GM21515 (cell line): ENCODE results near the gene RNF130.
"Not testable (repeated sequence)": the region's sequence is repeated elsewhere in the genome, so short reads cannot be mapped to it uniquely, and the experiment has no call there.

Source experiments
- ATAC-seq: cut with Tn5 transposase; IDR thresholded peaks from one replicate; pipeline ENCODE4 v1.9.1; 2021; ENCODE audit not compliant: unreplicated experiment

Gene RNF130

GRCh38 chr5:180026320-180026719, 45.2 kb downstream of the RNF130 start:
- no peak for ATAC-seq

- ATAC-seq: no peak
These were observed 49.7 kb downstream of the RNF130 start for GRCh38 chr5:180021900-180022299.

- ATAC-seq: no peak
These were observed 51.4 kb downstream of the RNF130 start for GRCh38 chr5:180020176-180020575.

GRCh38 chr5:180018347-180019060, 53.1 kb downstream of the RNF130 start:
- ATAC-seq: no peak

- ATAC-seq: not testable (repeated sequence)
These were observed 56.0 kb downstream of the RNF130 start for GRCh38 chr5:180015523-180015922.

- no peak for ATAC-seq
These were observed 57.9 kb downstream of the RNF130 start for GRCh38 chr5:180013678-180014077.

- ATAC-seq: no peak
These were observed 59.2 kb downstream of the RNF130 start for GRCh38 chr5:180012316-180012715.

GRCh38 chr5:180010636-180011035, 60.9 kb downstream of the RNF130 start:
- no peak for ATAC-seq

GRCh38 chr5:180009581-180009980, 62.0 kb downstream of the RNF130 start:
- no peak for ATAC-seq

- ATAC-seq: no peak
These were observed 63.1 kb downstream of the RNF130 start for GRCh38 chr5:180008433-180008832.

- no peak for ATAC-seq
These were observed 64.0 kb downstream of the RNF130 start for GRCh38 chr5:180007582-180007981.

GRCh38 chr5:180006141-180006540, 65.4 kb downstream of the RNF130 start:
- ATAC-seq: no peak

GRCh38 chr5:180003127-180003526, 68.4 kb downstream of the RNF130 start:
- ATAC-seq: no peak

- no peak for ATAC-seq
These were observed 69.8 kb downstream of the RNF130 start for GRCh38 chr5:180001742-180002141.

- ATAC-seq: no peak
These were observed 70.4 kb downstream of the RNF130 start for GRCh38 chr5:180001136-180001535.

- no peak for ATAC-seq
These were observed 73.1 kb downstream of the RNF130 start for GRCh38 chr5:179998485-179998884.

- no peak for ATAC-seq
These were observed 76.8 kb downstream of the RNF130 start for GRCh38 chr5:179994583-179995323.

GRCh38 chr5:179992855-179993254, 78.7 kb downstream of the RNF130 start:
- not testable (repeated sequence) for ATAC-seq

GRCh38 chr5:179991106-179991505, 80.5 kb downstream of the RNF130 start:
- no peak for ATAC-seq

- ATAC-seq: not testable (repeated sequence)
These were observed 81.0 kb downstream of the RNF130 start for GRCh38 chr5:179990525-179990924.

GRCh38 chr5:179986328-179986727, 85.2 kb downstream of the RNF130 start:
- ATAC-seq: no peak

GRCh38 chr5:179981636-179982035, 89.9 kb downstream of the RNF130 start:
- ATAC-seq: no peak
